ENCODE data around the gene RAB22A.

DNA sequence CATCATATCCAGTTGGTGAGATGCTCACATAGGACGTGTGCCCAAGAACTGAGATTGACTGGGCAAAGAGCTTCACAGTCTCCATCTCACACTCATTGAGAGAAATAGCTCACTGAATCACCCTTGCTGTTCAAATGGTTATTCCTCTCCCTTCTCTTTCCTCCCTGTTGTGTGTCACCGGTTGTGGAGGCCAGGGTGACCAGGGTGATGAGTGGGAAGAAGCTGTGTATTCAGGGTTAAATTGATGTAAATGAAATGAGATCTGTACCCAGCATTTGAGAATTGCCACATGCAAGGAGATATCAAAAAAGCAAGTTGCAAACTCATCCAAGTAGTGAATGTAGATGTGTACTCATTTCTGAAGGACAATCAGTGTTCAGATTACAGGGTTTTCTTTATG, 43.0 kb downstream of the RAB22A start:
- no peak for TF ChIP-seq POLR2AphosphoS5 (IDR thresholded peaks at IDR 0.05; ENCODE audit: borderline replicate concordance, low read depth, low read length)
- TF ChIP-seq EZH2 (IDR thresholded peaks at IDR 0.05), result no peak
- no peak for TF ChIP-seq FOXP2 (optimal IDR thresholded peaks at IDR 0.05; ENCODE audit: control extremely low read depth, extremely low read length, insufficient read depth)
